HTERT RPE-1 (cell line): ENCODE measurements around the gene NHSL1.

Source experiments
- in situ Hi-C: fragments of 300-500 bp; cut with MboI; formaldehyde crosslinking; loops from 4 replicates; pipeline ENCODE4 v1.14.3; 2020; ENCODE audit warnings: low sequenced_read_pairs

NHSL1 gene

DNA sequence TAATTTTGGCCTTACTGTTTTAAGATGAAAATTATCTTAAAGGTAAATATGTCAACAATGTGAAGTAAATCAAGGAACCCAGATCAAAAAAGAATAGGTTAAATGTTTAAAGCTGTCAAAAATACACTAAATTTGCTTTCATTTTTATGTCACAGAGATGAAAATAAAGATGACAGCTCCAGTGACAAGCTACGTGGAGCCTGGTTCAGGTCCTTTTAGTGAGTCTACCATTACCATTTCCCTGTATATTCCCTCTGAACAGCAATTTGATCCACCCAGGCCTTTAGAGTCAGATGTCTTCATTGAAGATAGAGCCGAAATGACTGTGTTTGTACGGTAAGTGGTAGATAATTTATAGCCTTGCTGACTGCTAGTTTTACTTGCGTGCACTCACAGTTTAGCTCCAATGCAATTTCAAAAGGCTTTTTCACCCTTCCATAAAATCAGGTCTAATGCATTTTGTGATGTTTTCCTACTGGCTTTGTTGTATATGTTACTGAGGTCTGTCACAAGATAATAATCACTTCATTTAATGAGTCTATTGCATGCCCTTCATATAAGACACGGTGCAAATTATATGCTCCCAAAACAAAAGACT lies 93.4 kb downstream of the NHSL1 start:
- in situ Hi-C loops: no loop called here

DNA sequence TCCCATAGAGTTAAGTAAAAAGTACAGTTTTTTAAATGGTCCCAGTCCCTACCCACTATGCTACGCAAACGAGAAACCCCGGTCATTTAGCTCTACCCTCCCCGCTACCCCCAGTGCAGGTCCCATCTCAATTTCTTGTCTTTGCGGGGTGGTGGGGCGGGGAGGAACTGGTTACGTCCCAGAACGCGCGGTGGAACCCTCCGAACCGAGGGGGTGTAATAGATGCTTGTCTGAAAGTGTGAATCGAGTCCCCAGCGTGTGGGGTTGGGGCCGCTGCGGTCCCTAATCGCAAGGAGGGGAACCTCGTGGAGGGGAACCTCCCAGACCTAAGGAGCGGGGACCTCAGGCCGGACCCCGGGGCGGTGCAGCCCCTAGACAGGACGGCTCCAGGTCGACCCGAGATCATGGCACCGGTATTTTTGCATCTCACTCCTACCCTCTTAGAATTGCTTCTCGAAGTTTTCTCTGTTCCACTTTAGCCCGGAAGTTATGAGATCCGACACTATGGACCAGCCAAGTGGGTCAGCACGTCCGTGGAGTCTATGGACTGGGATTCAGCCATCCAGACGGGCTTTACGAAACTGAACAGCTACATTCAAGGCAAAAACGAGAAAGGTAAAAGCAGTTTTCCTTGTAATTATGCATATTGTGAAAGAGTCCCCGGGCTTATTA lies 94.5 kb downstream of the NHSL1 start:
- in situ Hi-C loops: no loop called here

DNA sequence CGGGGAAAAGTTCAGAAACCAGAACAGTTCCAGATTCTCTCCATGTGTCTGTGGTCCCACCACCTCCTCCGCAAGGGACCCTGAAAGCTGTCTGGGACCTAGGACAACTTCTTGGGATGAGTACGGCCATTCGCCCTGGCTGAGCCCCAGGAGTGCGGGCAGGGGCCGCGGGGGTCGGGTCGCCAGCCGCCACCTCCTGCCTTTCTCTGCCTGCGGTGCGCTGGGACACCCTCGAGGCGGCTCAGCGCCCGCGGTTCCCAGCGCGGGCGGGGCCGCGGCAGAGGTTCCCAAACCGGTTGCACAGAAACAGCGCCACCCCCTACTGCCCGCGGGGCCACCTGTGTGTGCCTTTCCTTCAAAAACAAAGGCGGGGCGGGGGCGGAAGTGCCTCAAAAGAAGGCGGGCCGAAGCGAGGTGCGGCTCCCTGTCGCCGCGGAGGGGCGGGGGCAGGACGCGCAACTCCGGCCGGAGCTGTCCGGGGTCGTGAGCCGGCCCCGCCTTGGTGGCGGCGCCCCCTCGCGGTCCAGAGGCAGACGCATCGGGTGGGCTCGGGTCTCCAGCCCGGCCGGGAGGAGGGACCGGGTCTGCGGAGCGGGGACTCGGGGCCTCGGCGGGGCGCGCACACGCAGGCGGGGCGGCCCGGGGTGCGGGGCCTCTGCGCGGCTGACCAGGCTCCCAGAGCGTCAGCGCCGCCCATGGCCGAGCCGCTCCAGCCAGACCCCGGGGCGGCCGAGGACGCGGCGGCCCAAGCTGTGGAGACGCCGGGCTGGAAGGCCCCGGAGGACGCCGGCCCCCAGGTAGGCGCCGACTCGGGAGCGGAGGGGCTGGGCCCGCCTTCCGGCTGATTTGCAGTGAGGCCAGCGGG lies 95.3 kb downstream of the NHSL1 start, which contains the start of gene HEBP2:
TSS of gene HEBP2 (plus strand) at position 423 of the 865 bp plus-strand sequence. CDS start at position 696, 273 bp downstream.
- in situ Hi-C loops: no loop called here

DNA sequence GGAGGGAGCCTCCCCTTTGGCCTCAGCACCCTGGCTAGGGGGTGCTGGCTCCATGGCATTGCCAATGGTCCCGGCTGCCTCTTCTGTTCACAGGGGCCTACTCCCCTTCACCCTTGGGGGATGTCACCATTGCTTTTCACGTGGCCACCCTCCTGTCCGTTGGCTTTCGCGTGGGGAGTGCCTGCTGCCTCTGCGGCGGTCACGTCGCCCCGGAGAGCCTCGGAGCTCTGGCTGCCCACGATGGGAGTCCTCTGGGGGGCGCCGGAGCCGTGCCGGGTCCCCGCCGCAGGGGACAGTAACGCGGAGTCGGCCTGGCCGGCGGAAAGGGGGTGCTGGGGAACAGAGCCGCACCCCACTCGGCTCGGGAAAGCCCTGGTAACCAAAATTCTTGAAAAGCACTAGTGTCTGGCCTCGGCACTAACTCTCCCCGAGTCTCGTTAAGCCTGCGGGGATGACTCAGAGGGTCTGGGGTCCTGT lies 95.9 kb downstream of the NHSL1 start:
- in situ Hi-C loops: no loop called here

DNA sequence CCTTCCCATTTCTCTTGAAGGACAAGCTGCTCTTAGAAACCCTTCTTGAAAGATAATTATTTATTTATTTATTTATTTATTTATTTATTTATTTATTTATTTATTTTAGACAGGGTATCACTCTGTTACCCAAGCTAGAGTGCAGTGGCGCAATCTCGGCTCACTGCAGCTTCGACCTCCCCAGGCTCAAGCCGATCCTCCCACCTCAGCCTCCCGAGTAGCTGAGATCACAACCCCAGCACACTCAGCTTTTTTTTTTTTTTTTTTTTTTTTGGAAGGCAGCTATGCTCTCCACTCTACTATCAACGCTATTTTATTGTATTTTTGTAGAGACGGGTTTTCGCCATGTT lies 96.5 kb downstream of the NHSL1 start:
- in situ Hi-C loops: no loop called here

DNA sequence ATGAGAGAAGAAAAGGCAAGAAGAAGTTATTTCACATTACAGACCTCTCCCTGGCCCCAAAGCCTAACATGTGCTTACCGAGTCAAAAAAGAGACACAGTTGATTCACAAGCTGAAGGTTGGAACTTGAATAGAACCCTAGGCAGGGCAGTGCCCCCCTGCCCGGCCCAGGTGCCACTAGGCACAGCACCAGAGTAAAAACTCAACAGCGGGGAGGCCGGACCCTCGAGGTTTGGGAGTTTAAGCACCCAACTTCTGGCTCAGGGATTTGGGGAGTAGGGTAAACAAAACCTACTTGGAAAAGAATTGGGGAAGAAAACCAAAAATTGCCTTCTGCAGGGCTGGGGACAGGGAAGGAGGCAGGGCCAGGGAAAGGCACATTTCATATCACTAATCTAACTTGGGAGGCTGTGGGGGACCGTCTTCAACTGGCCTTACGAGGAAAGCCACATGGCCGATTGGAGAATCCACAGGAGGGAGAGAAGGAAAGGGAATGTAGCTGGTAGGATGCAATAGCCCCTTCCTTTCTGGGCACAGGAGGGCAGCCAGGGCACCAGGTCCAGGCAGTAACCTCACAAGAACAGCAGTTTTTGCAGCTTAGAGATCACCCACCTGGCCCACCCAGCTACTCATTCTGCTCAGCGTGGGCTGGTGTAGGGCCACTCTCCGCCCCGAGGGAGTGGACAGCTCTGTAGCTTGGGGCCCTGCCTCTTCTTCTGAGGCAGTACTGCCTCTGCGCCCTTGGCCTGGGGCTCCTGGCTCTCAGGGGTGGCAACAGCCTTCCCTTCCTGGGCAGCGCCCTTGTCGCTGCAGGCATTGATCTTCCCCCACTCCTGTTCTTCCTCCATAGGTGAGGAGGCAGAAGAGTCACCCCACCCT lies 97.1 kb downstream of the NHSL1 start:
- in situ Hi-C loops: no loop called here

DNA sequence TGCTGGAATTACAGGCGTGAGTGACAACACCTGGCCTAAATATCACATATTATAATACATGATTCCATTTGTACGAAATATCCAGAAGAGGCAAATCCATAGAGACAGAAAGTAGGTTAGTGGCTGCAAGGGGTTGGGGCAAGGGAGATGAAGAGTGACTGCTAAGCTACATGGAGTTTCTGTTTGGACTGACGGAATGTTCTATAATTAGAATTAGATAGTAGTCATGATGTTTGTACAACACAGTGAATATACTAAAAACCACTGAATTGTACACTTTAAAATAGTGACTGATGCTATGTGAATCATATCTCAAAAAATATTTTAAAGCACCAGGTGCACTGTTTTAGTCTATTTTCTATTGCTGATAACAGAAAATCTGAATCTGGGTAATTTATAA lies 99.0 kb downstream of the NHSL1 start:
- in situ Hi-C loops: no loop called here

DNA sequence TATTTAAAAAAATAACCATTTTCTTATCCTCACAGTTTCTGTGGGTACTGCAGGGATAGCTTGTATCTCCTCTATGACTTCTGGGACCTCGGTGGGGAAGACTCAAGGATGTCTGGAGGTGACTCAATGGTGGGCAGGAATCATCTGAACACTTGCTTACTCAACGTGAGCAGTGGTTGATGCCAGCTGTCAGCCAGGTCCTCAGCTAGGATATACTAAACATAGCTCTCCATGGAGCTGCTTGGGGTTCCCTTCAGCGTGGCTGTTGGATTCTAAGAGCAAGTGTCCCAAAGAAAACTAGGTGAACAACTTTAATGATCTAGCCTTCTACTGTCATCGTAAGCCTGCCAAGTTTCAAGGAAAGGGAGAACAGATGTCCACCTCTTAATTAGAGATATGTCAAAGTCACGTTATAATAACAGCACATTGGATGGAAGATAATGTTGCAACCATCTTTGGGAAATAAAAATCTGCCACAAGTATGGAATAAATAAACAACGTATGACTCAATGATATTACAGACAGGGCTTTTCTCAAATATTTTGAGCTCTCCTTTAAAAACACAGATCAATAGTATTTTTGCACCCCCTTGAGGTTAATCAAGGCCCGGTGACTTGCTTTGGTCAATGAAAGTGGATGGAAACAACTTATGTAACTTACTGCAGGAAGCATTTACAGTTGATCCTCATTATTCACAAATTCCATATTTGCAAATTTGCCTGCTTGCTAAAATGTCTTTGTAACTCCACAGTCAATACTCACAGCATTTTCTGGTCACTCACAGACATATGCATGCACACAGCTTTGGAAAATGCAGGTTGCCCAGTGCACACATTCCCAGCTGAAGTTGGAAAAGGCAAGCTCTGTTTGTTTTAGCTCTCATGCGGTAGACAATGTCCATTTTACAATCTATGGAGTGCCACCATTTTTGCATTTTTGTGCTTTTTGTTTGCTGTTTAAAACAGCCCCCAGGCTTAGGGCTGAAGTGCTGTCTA lies 101.9 kb downstream of the NHSL1 start:
- in situ Hi-C loops: no loop called here

DNA sequence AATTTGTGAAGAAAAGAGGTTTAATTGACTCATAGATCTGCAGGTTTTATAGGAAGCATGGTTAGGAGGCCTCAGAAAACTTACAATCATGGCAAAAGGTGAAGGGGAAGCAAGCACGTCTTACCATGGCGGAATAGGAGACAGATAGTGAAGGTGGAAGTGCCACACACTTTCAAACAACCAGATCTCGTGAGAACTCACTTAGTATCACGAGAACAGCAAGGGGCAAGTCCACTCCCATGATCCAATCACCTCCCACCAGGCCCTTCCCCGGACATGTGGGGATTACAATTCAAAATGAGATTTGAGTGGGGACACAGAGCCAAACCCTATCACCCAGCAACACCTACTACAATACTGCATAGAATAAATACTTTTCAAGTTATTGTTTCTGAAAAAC lies 102.6 kb downstream of the NHSL1 start:
- in situ Hi-C loops: no loop called here

DNA sequence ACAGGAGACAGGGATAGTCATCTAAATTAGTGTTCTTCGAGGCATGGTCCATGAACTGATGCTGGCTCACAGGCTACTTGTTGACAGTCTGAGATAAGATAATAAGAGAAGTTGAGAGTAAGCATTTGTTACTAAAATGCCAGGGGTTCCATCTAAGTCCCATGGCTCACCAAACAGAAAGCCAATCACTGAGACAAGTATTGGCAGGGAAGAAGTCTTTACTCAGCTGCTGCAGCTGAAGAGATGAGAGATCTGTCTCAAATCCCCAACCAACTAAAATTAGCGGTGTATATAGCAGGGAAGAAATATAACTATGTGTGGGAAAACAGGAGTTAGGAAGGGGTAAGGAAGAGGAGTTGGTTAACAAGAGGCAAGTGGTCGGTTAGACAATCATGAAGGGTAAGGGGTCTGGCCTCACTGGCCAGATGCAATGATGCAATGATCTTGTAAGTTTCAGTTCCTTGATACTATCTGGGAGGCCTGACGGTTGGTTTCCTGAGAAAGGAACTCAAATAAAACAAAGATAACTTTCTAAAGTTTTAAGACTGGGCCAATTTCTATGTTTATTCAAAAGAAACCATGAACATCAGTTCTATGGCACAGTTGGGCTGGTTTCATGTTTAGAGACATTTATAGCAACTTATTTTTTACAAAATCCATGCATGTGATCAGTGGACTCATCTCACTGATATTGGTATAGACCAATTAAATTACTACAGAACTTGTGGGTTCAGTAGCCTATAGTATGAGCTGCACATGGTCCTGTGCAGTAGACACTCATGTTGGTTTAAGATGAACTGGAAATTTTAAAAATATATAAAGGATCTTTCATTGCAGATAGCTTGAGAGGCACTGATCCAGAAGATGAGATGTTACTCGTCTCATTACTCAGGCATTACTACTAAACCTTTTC lies 105.2 kb downstream of the NHSL1 start:
- in situ Hi-C loops: no loop called here

DNA sequence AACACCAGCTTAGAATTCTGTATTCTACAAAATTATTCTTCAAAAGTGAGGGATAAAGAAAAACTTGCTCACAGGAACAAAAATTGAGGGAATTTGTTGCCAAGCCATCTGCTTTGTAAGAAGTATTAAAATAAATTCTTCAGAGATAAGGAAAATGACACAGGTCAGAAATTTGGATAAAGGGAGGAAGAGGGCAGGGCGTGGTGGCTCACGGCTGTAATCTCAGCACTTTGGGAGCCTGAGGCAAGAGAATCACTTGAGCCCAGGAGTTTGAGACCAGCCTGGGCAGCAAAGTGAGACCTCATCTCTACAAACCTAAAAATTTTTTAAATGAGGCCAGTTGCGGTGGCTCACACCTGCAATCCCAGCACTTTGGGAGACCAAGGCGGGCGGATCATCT lies 109.7 kb downstream of the NHSL1 start:
- in situ Hi-C loops: no loop called here

DNA sequence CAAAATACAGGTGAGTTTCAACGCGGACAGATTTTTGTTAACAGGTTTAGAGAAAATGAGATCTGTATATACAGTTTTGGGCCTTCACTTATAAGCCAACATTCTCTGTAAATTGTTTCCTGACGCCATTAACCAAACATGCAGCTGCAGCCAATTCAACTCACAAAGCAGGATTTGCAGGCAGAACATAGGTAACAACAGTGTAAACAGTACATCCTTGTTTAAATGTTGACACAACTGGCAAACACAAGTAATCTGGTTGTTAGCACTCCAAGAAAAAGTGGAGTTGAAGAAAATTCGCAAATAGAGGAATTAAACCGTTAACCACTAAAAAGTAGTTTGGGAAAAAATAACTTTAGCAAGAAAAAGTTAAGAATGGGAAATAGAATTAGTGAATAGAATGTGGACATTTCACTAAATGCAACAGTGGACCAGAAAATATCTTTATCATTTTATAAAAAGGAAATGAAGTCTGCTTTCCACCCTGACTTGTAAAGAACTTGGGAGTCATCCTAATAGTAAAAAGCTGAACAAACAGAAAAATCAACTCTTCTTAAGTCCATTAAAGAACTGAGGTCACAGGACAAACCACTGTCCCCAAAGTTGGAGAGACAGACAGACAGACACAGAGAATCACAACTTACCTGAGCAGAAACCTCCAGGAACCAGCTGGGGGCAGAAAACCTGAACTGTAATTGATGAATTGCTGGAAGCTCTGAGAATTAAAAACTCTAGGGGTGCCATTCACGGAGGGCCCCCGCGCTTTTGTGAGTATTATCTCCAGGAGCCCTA lies 111.5 kb downstream of the NHSL1 start:
- in situ Hi-C loops: no loop called here

DNA sequence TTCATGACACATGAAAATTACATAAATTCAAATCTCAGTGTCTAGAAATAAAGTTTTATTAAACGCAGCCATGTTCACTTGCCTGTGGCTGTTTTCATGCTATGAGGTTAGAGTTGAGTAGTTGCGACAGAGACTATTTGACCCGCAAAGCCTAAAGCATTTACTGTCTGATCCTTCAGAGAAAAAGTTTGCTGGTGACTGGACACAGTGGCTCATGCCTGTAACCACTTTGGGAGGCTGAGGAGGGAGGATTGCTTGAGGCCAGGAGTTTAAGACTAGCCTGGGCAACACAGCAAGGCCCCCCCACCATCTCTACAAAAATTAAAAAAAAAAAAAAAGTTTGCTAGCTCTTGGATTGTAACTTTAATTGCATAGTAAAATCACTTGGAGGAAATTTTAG lies 112.4 kb downstream of the NHSL1 start:
- in situ Hi-C loops: no loop called here

DNA sequence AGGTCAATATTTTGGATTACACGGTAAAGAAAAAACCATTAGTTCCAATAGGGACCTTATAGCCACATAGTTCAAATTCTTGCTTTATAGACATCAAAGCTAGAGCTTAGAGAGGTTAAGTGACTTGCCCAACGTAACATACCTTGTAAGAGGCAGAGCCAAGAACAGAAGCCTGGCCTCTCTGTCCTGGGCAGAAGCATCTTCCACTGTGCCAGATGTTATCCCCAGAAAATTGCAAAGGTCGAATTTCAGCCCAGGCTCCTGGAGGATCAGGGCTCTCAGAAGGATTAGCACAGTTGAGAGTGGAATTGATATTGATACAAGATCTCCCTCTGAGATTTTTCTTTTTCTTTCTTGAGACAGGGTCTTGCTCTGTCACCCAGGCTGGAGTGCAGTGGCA lies 115.5 kb downstream of the NHSL1 start:
- in situ Hi-C loops: no loop called here

DNA sequence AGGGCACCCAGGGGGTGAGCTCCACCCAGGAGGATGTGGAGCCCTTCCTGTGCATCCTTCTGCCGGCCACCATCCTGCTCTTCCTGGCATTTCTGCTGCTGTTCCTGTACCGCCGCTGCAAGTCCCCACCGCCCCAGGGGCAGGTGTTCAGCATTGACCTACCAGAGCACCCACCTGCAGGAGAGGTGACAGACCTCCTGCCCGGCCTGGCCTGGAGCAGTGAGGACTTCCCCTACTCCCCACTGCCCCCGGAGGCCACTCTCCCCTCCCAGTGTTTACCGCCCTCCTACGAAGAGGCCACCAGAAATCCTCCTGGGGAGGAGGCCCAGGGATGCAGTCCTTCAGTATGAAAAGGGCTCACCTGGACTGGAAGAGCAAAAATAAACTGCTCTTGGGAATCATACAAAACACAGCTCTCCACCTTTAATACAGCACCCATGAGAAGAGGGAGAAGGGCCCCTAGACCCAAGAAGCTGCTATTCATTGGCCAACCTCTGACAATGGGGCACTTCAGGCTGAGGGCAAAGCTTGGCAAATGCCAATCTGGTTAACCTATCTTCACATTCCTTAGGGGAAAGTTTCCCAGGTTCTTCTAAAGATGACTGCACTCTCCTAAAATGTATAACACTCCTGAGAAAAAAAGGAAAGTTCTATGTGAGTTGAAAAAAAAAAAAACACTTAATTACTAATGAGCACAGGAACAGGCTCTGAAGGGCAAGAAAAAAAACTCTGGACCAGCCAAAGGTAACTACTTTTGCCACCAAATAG lies 116.6 kb downstream of the NHSL1 start:
- in situ Hi-C loops: no loop called here

DNA sequence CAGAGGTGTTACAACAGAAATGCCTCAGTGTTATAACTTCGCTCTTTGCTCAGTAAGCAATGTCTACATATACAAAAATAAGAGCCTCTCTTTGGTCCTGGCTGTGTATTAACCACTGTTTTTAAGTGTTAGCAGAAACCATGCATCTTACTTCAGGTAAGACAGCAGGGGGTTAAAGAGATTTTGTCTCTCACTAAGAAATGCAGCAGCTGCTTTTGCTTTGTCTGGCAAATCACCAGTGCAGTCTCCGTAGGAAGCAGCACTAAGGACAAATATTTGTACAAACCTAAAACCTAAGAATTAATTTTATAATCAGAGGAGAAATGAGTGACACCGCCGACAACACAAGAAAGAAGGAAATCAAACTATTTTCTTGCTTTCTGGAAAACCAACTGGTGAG lies 120.8 kb downstream of the NHSL1 start:
- in situ Hi-C loops: no loop called here

DNA sequence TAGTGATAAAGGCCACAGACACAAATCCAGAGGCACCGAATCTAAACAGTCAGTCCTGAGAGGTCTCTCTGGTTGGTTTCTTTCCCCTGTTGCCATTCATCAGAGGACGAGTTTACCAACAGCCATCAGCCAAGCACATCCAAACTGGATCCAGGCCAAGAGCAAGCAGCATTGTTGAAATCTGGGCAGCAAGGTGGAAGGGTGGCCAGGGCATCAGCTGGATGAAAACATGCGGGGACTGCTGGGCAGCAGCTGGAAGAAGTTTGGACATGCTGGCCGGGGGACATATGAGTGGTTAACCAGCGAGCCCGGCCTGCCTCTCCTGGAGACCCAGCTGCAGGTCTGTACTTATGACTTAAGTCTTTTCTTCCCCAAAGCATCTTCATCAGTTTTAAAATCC lies 121.5 kb downstream of the NHSL1 start, which contains the start of gene SMIM28:
TSS of gene SMIM28 (plus strand) at position 62 of the 400 bp plus-strand sequence. CDS start at position 230, 168 bp downstream.
- in situ Hi-C loops: no loop called here
